ENCODE results near the gene PRKG1. TPM values are rescaled to one million over a fixed set of nuclear protein-coding genes. Genes with fewer than 3 reads are reported as not detected.

Gene PRKG1
- total RNA-seq, 4 donors from 2014 or later: 1.2 to 6.5 (median 2.7) TPM

- no peaks in the 10 kb centered on the region for H3K4me1 ChIP-seq
- H3K27ac ChIP-seq: no peak overlapping the region
- TF ChIP-seq POLR2AphosphoS5 (IDR thresholded peaks at IDR 0.05): no peak
- TF ChIP-seq CTCF (IDR thresholded peaks at IDR 0.05): no peak
- no peak for TF ChIP-seq POLR2A (IDR thresholded peaks at IDR 0.05)
- TF ChIP-seq EP300 (IDR thresholded peaks at IDR 0.05): no peak
- no peaks in the 10 kb centered on the region for H3K9me3 ChIP-seq
- H3K4me3 ChIP-seq: no peak overlapping the region
- H3K27me3 ChIP-seq: no peaks in the 10 kb centered on the region
- WGBS: 92% methylated on average over 1 of the region's 1 CpG
- DNase-seq (ENCODE audit: low spot score in 2 of 2): no peak
- H3K36me3 ChIP-seq: no peaks in the 10 kb centered on the region
Measured at GRCh38 chr10:51196508-51197175, 122.4 kb downstream of the PRKG1 start.

GRCh38 chr10:51198170-51198569, 123.9 kb downstream of the PRKG1 start:
- Histone ChIP-seq H3K27me3 (no peaks in the 10 kb centered on the region), H3K27ac (no peak overlapping the region), H3K4me3 (no peak overlapping the region), H3K4me1 (no peaks in the 10 kb centered on the region), H3K36me3 (no peaks in the 10 kb centered on the region), H3K9me3 (no peaks in the 10 kb centered on the region)
- WGBS: 82% methylated on average over 3 of the region's 3 CpGs
- DNase-seq (ENCODE audit: low spot score in 2 of 2): no peak
- no peak for TF ChIP-seq POLR2AphosphoS5 (IDR thresholded peaks at IDR 0.05)
- no peak for TF ChIP-seq CTCF (IDR thresholded peaks at IDR 0.05)
- no peak for TF ChIP-seq EP300 (IDR thresholded peaks at IDR 0.05)
- TF ChIP-seq POLR2A (IDR thresholded peaks at IDR 0.05): no peak

GRCh38 chr10:51201947-51202346, 127.7 kb downstream of the PRKG1 start:
- H3K27ac ChIP-seq: no peak overlapping the region
- H3K4me3 ChIP-seq: no peak overlapping the region
- H3K27me3 ChIP-seq: no peaks in the 10 kb centered on the region
- no peak for DNase-seq (ENCODE audit: low spot score in 2 of 2)
- 89% methylated on average over 1 of the region's 1 CpG for WGBS
- no peaks in the 10 kb centered on the region for H3K9me3 ChIP-seq
- no peaks in the 10 kb centered on the region for H3K36me3 ChIP-seq
- TF ChIP-seq EP300 (IDR thresholded peaks at IDR 0.05) (no peak), POLR2AphosphoS5 (IDR thresholded peaks at IDR 0.05) (no peak), POLR2A (IDR thresholded peaks at IDR 0.05) (no peak), CTCF (IDR thresholded peaks at IDR 0.05) (no peak)
- peaks cover 4% of the 10 kb centered on the region for H3K4me1 ChIP-seq

- Histone ChIP-seq H3K36me3 (no peaks in the 10 kb centered on the region), H3K9me3 (no peaks in the 10 kb centered on the region), H3K4me3 (no peak overlapping the region), H3K4me1 (peaks cover 12% of the 10 kb centered on the region), H3K27me3 (no peaks in the 10 kb centered on the region), H3K27ac (no peak overlapping the region)
- TF ChIP-seq POLR2A (IDR thresholded peaks at IDR 0.05) (no peak), EP300 (IDR thresholded peaks at IDR 0.05) (no peak), POLR2AphosphoS5 (IDR thresholded peaks at IDR 0.05) (no peak)
- no peak for DNase-seq (ENCODE audit: low spot score in 2 of 2)
- 89% methylated on average over 2 of the region's 2 CpGs for WGBS
Measured at GRCh38 chr10:51203359-51203758, 129.1 kb downstream of the PRKG1 start.

- no peak for DNase-seq (ENCODE audit: low spot score in 2 of 2)
- Histone ChIP-seq H3K4me3 (no peak overlapping the region), H3K27ac (no peak overlapping the region), H3K36me3 (no peaks in the 10 kb centered on the region), H3K4me1 (peaks cover 15% of the 10 kb centered on the region), H3K9me3 (no peaks in the 10 kb centered on the region), H3K27me3 (no peaks in the 10 kb centered on the region)
- WGBS: 60% methylated on average over 2 of the region's 2 CpGs
- TF ChIP-seq EP300 (IDR thresholded peaks at IDR 0.05) (no peak), CTCF (IDR thresholded peaks at IDR 0.05) (no peak), POLR2A (IDR thresholded peaks at IDR 0.05) (no peak), POLR2AphosphoS5 (IDR thresholded peaks at IDR 0.05) (no peak)
Measured at GRCh38 chr10:51204066-51204465, 129.8 kb downstream of the PRKG1 start.

- H3K4me1 ChIP-seq: peaks cover 15% of the 10 kb centered on the region
- H3K9me3 ChIP-seq: no peaks in the 10 kb centered on the region
- no peak for TF ChIP-seq CTCF (IDR thresholded peaks at IDR 0.05)
- TF ChIP-seq EP300 (IDR thresholded peaks at IDR 0.05): no peak
- no peak for TF ChIP-seq POLR2A (IDR thresholded peaks at IDR 0.05)
- no peak for TF ChIP-seq POLR2AphosphoS5 (IDR thresholded peaks at IDR 0.05)
- DNase-seq (ENCODE audit: low spot score in 2 of 2): no peak
- H3K27me3 ChIP-seq: no peaks in the 10 kb centered on the region
- H3K27ac ChIP-seq: no peak overlapping the region
- H3K36me3 ChIP-seq: no peaks in the 10 kb centered on the region
- H3K4me3 ChIP-seq: no peak overlapping the region
Measured at GRCh38 chr10:51204701-51205100, 130.4 kb downstream of the PRKG1 start.
